ENCODE measurements around the gene RIPK4. TPM values are rescaled to one million over a fixed set of nuclear protein-coding genes. Genes with fewer than 3 reads are reported as not detected.
"Not testable (repeated sequence)": the region's sequence is repeated elsewhere in the genome, so short reads cannot be mapped to it uniquely, and the experiment has no call there.

Gene RIPK4
- total RNA-seq, 1 donor from 2014 or later, result 1.8 TPM

DNA sequence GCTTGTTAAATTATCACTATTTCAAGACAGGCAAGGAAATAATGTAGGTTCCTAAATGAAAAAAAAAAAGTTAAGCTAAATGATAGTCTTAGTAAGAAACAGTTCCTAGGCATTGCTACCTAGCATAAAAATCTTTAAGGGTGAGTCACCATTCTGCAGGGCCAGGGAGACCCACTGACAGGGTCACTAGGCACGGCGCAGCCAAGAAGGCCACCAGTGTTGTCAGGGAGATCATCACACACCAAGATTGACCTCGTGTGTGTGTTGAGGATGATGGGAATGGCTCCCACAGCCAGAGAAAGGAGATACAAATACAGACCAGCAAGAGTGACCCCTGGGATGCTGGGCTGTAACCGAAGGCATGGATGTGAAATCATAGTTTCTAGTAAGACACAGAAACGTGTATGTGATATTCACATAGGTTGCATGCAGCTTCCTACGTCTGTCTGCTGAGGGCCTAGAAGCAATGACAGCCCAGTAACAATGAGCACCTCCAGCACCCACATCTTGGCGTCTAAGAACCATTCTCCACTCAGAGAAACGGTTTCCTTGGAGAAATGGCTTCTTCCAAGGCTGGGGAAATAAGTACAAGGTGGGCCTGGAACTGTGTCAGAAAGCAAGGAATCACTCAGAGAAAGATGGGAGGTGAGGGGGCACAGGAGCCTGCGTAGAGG, 29.1 kb downstream of the RIPK4 start:
- DNase-seq (ENCODE audit: low read depth in 2 of 2), result no peak

DNA sequence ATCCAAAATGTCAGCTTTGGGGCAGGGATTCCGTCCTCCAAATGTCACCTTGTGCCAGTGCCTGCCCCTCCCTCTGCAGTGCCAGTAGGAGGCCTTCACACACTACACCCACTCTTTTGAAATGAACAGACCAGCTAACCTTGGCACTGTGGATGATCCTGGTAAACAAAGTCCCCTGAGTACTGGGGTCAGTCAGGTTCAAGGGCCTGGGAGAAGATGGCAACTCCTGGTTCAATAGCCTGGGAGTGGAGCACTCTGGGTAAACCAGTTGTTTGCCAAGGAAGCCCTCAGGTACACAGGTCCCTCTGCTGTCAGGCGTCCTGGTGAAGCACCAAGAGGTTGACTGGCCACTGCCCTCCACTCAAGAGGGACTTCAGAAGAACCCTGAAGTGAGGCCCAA, 30.4 kb downstream of the RIPK4 start:
- no peak for DNase-seq (ENCODE audit: low read depth in 2 of 2)

DNA sequence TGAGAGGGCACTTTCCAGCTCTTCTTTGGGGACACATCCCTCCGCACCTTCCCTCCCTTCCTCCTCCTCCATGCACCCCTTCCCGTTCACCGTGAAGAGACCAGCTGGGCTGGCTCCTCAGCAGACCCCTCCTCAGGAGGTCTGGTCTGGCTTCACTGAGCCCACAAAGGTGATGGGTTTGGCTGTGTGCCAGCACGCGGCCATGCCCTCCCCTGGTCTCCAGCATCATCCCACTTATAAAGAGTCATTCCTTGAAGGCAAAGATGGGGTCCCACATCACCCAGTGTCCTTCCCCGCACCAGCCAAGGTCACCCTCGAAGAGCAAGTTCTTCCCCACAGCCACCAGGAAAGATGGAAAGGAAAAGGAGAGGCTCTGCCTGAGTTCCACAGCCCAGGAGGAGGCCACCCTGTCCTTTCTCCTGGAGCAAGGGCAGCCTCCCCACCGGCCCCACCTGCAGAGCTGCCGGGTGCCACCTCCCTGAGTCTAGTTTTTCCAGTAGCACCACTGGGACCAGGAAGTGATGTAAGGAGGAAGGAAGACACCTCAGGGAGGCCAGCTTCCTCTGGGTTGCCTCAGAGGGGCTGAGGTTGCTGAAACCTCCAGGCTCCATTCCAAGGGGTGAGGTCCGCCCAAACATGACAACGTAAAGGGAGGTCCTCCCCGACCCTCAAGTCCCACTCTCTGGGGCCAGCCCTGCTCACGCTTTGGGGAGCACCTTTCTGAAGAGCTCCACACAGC, 32.7 kb downstream of the RIPK4 start:
- no peak for DNase-seq (ENCODE audit: low read depth in 2 of 2)

DNA sequence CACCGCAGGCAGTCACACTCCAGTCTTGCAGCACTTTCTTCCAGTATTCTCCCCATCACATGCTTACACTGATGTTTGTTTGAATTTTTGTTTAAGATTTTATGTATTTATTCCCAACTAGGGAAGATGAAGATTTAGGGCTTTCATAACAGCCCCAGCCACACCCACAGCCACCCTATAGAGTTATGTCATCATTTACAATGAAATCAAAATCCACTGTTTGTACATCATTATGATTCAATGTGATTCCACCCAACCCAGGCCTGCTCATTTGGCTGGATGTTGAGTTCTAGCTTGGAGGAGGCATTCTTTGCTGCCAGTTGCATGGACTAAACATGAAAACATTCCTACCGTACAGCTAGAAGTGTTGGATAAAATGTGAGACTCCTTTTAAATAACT, 35.8 kb downstream of the RIPK4 start:
- DNase-seq (ENCODE audit: low read depth in 2 of 2), result no peak

DNA sequence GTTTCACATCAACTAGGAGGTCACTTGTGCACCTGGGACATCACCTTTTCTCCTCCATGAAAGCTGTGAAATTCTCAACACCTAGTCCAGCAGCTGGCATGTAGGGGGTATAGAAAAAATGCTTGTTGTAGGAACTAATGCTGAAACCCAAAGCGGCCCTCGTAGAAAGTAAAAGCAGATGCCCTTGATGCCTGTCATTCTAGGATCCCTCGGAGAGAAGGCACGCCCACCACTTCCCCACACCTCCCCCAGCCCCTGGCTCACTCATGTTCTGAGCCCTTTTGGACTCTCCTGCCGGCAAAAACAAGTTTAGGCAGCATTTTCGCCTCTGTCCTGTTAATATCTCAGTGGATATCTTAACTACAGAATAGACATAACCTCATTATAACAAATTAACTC, 36.5 kb downstream of the RIPK4 start:
- DNase-seq (ENCODE audit: low read depth in 2 of 2), result no peak

DNA sequence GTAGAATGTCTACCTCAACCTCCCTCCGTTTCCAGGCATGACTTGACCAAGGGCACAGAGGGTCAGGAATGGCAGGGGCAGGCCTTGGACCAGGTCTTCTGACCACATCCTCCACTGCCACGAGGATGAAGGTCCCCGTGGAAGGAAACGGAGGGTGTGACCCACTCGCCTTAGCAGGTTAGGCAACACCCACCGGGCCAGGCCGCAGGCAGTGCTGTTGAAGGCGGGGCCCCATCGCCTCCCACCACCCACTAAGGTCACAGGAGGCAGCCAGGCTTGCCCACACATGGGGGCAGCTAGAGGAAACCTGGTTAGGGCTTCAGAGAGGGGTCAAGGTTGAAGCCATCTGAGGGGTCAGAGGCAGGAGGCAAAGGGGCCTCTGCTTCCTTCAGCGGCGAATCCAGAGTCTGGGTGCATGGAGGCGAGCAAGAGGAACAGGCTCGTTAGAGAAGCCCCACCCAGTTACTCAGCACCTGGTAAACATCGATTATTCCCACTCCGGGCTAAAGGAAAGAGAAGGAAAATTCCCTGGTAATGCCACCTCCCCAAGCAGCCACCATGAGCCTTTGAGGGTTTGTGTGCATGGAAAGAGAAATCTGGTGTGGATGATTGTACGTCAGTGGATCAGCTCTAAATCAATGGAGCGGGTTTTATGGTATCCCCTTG, 37.0 kb downstream of the RIPK4 start:
- no peak for DNase-seq (ENCODE audit: low read depth in 2 of 2)

DNA sequence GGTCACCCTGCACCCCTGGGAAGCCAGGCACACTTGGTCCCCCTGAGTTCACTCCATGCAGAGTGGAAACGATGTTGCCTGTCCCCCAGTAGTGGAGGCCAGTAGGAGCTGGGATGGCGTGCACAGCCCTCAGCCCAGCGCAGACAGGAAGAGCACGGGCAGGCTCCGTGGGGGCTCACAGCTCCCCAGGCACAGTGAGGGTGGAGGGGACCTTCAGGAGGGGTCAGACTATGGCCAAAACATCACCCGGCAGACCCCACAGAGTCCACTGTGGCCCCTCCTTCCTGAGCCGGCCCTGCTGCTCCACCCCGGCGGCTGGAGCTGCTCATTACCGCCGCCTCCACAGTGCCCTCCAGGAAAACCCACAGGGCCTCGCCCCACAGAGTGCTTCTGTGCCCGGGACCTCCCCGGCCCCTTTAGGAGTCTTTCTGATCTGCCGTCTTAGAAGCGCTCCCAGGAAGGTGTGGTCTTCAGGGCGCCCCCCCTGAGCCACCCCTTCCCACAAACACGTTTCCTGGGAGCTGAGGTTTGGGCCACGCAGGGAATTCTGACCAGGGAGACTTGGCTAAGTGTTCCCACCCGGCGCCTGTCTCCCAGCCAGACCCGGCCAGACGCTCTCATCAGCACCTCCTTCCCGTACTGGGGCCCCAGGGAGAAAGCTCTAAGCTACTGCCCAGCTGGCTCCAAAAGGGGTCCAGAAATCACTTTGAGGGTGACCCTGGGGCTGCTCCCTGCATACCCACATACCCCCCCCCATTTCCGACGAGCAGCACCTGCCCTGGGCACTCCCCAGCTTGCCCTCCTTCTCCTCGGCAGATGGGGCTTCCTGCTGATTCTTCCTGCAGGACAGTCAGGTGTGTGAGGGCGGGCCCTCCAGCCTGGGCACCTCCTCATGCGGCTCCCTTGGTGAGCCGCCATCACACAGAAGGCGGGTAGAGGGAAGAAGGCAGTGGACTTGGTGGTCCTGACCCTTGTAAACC, 38.8 kb downstream of the RIPK4 start:
- DNase-seq (ENCODE audit: low read depth in 2 of 2), result no peak

DNA sequence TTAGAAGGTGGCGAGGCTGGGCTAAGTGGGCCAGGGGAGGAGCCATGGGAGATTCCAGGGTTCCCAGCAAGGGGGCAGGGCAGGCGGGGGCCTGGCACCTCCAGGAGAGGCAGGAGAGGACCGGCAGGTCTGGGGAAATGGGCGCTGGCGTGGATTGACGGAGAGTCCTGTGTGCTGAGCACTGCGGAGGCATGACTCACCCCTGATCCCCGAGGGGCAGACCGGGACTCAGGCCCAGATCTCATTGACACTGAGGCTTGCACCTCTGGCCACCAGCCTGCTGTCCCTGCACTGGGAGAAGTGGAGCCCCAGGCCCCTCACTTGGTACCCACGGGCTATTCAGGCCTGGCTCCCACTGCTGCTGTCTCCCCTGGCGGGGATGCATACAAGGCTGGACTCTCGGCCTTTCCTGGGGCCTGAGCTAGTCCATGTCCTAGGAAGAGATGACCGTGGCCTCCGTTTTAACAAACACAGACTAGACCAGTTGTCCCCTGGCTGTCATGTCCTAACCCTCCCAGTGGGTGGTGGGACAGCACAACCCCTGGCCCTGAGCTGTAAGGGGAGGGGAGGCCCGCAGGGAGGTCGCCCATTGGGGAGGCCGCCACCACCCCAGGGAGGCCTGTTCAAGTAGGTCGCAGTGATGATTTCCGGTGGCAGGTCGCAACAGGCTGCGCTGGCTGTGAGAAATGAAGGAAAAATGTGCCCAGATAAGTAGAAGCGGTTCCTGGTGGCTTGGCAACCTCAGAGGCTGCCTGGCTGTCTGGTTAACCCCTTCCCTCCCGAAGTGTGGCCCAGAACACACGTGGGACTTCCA, 39.7 kb downstream of the RIPK4 start:
- no peak for DNase-seq (ENCODE audit: low read depth in 2 of 2)

DNA sequence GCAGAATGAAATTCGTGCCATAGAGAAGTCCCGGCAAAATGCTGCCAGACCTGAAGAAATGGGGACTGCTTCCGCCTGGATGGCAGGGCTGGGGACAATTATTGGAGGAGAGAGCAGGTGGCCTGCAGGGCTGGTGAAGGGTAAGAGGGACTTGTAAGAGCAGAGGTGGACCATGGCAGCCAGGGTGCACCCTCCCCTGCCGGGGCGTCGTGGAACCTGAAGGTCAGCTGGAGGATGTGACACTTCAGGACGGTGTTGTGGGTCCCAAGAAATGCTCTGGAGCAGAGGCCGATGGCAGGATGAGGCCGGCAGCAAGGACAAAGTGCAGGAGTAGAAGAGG, 40.3 kb downstream of the RIPK4 start:
- DNase-seq (ENCODE audit: low read depth in 2 of 2), result no peak

DNA sequence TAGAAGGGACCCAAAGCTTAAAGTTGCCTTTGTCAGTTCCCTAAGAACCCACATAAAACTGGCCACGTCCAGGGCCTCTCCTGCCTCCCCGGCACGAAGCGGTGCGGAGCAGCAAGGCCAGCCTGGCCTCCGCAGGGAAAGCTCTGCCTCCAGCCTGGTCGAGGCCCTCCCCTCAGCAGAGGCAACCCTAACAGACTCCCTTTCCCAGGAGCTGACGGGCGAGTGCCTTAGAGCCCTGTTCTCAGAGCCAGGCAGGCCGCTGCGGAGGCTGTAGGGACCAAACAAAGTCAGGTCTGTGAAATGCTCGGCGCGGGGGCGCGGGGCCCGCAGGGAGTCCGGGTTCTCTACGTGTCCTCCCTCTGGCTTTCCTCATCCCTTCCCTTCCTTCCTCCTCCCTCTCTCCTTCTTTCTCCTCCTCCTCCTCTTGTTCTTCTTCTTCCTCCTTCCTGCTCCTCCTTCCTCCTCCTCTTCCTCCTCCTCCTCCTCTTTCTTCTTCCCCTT, 40.7 kb downstream of the RIPK4 start:
- no peak for DNase-seq (ENCODE audit: low read depth in 2 of 2)

DNA sequence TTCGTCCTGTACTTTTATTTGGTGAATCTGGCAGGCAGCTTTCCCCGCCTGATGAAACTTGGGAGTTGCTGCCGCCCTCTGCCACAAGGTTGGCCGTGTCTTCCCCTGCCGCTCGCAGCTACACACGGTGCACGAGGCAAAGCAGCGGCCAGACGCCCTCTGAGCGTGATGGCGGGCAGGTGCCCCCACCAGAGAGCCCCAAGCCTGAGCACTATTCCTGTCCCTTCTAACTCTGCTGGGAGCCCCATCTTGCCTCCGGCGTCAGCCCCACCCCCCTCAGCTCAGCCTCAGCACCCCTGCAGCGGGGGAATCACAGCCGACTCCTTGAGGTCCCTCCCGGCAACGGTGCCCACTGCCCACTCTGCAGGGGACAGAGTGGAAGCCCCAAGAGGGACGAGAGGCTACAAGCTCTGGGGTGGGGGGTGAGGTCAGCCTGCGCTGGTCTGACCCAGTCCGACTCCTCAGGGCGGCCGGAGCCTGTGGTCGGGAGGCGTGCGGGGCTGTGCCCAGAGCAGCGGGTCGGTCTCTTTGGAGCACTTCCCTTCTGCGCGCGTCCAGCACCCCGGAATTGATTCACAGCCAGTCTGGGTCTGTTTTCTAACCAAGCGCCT, 41.3 kb downstream of the RIPK4 start:
- DNase-seq (ENCODE audit: low read depth in 2 of 2), result no peak

DNA sequence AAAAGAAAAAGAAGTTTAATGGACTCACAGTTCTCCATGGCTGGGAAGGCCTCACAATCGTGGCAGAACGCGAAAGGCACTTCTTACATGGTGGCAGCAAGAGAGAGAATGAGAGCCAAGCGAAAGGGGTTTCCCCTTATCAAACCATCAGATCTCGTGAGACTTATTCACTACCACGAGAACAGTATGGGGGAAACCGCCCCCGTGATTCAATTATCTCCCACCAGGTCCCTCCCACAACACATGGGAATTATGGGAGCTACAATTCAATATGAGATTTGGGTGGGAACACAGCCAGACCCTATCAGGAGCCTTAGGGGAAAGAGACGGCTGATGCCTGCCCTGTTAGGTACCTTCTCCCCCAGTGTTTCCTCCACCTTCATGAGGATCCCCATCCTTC, 43.0 kb downstream of the RIPK4 start:
- not testable (repeated sequence) for DNase-seq (ENCODE audit: low read depth in 2 of 2)

DNA sequence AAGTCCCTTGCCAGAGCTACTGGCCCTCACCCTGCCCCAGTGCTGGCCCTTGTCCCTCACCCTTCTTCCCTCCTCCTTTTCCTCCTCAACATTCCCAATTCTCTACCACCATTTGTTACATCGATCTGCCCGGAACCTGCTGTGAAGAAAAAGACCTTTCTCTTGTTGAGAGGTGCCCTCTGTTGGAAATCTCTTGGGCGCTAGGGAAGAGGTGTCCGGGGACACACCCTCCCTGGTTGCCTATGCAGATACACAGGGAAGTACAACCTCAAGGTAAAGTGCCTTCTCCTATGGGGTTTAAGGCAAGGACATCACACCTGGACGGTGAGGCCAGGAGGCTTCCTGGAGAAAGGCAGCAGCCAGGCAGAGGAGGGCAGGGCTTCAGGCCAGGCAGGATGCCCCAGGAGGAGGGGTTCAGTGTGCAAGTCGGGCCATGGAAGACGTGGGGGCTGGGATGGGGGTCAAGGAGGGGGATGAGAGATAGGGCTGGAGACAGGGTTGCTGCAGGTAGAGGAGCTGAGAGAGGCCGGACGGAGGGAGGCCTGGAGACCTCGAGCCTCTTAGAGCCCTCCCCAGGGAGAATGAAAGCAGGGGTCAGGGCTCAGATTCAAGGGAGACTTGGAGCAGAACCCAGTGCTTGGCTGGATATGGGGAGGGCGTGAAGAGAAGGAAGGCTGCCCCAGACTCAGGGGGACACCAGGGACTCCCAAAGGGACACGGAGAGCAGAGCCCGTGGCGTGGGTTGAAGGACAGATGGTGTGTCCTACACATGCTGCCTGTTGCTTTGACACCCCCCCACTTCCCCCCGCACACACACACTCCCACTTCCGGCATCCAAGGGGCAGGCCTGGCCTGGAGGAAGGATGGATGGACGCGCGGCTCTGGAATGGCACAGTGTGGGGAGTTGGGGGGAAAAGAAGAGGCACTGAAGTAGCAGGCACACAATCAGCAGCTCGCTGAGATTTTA, 44.5 kb downstream of the RIPK4 start:
- DNase-seq (ENCODE audit: low read depth in 2 of 2), result no peak

DNA sequence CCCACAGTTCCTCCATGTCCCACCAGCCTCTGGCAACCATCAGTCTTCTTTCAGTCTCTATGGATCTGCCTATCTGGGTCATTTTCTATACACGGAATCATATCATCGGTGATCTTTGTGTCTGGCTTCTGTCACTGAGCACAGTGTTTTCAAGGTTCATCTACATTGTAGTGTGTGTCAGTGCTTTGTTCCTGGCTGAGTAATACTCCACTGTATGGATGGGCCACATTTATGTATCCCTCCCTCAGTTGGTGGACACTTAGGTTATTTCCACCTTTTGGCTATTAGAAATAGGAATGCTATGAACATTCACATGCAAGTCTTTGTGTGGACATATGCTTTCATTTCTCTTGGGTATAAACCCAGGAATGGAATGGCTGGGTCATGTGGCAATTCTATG, 46.6 kb downstream of the RIPK4 start:
- no peak for DNase-seq (ENCODE audit: low read depth in 2 of 2)

DNA sequence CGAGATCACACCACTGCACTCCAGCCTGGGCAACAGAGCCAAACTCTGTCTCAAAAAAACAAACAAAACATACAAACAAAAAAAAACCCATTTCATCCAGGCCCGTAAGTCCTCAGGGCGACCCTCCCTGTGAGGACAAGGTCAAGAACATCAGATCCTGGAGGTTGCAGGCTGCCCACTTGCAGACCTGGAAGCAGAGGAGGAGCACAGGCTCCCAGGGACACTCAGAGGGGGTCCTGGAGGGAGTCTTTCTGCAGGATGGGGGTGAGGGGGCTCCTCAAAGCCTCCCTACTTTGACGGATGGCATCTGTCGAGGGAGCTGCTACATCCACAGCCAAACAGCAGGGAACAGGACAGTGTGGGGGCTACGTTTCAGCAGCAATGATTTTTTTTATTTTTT, 47.2 kb downstream of the RIPK4 start:
- no peak for DNase-seq (ENCODE audit: low read depth in 2 of 2)

DNA sequence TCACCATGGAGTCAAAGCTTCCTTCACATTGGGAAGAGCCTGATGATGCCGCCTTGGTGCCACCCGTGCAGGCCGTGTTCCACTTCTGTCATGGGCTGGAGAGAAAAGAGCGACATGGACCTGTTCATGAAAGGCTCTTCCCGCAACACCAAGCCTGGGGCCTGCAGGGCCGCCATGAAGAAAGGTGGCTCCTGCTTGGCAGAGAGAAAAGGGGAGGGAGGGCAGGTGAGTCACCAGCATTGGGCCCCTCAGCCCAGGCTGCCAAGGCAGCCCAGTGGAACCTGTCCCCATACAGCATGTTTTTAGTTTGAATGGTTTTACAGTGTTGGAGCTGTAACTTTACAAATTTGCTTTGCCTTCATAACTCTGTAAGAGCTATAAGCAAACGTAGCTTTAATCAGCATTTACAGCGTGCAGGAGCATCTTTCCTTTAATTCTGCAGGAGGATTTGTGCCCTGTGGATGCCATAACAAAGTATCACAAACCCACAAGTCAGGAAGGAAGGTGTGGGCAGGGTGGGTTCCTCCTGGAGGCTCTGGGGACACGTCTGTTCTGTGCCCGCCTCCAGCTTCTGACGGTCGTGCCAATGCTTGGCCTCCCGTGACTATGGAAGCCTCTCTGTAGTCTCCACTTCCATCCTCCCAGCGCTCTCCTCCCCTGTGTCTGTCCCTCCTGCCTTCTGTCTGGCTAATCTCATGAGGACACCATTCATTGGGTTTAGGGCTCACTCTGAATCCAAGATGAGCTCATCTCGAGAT, 49.1 kb downstream of the RIPK4 start:
- no peak for DNase-seq (ENCODE audit: low read depth in 2 of 2)

DNA sequence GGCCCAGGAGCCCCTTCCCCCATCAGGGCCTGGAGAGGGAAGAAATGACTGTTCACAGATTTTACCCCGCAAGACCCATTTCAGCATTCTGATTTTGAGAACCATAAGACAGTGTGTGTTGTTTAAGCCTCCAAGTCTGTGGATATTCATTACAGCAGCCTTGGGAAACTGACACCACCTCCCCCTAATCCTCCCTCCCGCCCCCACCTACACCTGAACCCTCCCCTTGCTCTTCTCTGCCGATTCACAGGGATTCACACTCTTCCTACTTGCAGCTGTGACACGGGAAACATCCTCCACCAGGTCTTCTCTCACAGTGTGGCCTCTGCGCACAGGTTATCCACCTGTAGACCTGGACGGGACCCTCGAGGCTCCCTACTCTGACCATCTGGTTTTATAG, 50.1 kb downstream of the RIPK4 start:
- DNase-seq (ENCODE audit: low read depth in 2 of 2), result no peak

DNA sequence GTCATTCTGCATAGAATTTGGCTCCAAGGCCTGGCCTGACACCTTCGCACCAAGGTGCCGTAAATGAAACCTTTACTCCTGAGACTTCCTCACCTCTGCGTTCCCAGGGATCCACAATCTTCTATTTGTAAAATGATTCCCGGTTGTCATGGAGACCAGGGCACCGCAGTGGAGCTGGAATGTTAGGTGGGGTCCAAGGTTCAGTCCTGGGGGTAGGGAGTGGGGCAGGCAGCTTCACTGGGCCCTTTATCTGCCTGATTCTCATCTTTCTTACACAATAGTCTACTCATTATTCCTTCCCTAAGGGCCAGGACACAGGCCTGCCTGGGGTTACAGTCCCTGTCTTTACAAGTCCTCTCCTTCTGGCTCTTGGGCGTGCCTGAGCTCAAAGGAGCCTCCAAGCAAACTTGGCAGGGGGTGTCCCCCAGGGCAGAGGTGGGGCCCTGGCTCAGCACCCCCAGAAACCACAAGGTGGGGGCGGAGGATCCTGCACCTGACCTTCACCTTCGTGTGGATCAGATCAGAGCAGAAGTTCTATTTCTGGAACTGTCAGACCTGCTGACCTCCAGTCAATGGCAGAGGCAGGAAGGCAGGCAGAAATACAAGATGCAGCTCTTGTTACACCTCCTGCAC, 51.1 kb downstream of the RIPK4 start:
- no peak for DNase-seq (ENCODE audit: low read depth in 2 of 2)
